HCT116 (cell line): ENCODE data around the gene RAI14. TPM values are rescaled to one million over a fixed set of nuclear protein-coding genes. Genes with fewer than 3 reads are reported as not detected.

Experiments
- ATAC-seq: fragments of 200-7000 bp; cut with Tn5 transposase; 2 replicates; pipeline ENCODE4 v1.9.1; 2020; ENCODE audit warnings: mild to moderate bottlenecking, moderate library complexity
- BruUV-seq: library from RNA; stranded (reverse); fragments of 400-500 nt; replicated peaks from 2 replicates; lab custom pipeline; 2021; lab: Mats Ljungman, UMichigan
- CTCF ChIA-PET: fragments of 300-600 bp; sonication (Branson Sonifier 250); formaldehyde crosslinking; loops from one replicate; lab custom pipeline; 2021; ENCODE audit warnings: antibody characterized with exemption; lab: Charles Lee
- POLR2A ChIA-PET: fragments of 300-600, 350-600 bp; sonication (Branson Sonifier 250); formaldehyde crosslinking; loops from one replicate; lab custom pipeline; 2021; ENCODE audit warnings: antibody characterized with exemption; lab: Charles Lee
- RAD21 ChIA-PET, 2 experiments: fragments of 300-600 bp; sonication (Branson Sonifier 250); formaldehyde crosslinking; loops; one replicate each; lab custom pipeline; 2023; ENCODE audit warnings: low total read pairs in 2 of 2; ENCODE audit not compliant: uncharacterized antibody in 2 of 2, unreplicated experiment in 2 of 2, low non-redundant PET in 1 of 2; lab: Charles Lee
- DNase-seq: peaks from one replicate; pipeline ENCODE4 v3.0.0-alpha.2; 2010; ENCODE audit warnings: low read depth, low spot score
- H2AFZ ChIP-seq: fragments of 200-600 bp; shearing (Covaris generic), sonication (generic); 2 replicates; pipeline ENCODE4 v1.6.1; 2017; ENCODE audit warnings: low read depth, mixed run types, mixed read lengths, antibody characterized with exemption, low read length; ENCODE audit not compliant: poor library complexity, severe bottlenecking
- H3K27ac ChIP-seq: 2 replicates; pipeline ENCODE4 v1.5.1; 2012; ENCODE audit warnings: low read depth, low read length
- H3K27me3 ChIP-seq: fragments of 200-600 bp; sonication (generic); 2 replicates; pipeline ENCODE4 v1.6.1; 2016; ENCODE audit warnings: mixed run types, low read length, mixed read lengths; ENCODE audit not compliant: insufficient read depth
- H3K36me3 ChIP-seq, 2 experiments: fragments of 200-500 bp in 1 of 2; fragments of 200-600 bp in 1 of 2; sonication (Bioruptor generic) in 1 of 2; sonication (generic) in 1 of 2; 2 replicates each; pipeline versions ENCODE4 v1.5.1 to v1.6.1; 2014 to 2016; ENCODE audit warnings: low read length in 2 of 2, inconsistent platforms in 1 of 2, mixed read lengths in 1 of 2, mixed run types in 1 of 2; ENCODE audit not compliant: insufficient read depth in 2 of 2, control insufficient read depth in 1 of 2
- H3K4me1 ChIP-seq, 2 experiments: fragments of 200-600 bp in 1 of 2; sonication (generic) in 1 of 2; 2 replicates each; pipeline versions ENCODE4 v1.5.1 to v1.6.1; 2012 to 2017; ENCODE audit warnings: low read length in 2 of 2, inconsistent platforms in 1 of 2, mild to moderate bottlenecking in 1 of 2, mixed read lengths in 1 of 2, mixed run types in 1 of 2, moderate library complexity in 1 of 2; ENCODE audit not compliant: insufficient read depth in 2 of 2, control insufficient read depth in 1 of 2
- H3K4me2 ChIP-seq: fragments of 200-600 bp; sonication (generic); 2 replicates; pipeline ENCODE4 v1.6.1; 2017; ENCODE audit warnings: mixed run types, low read length, mixed read lengths
- H3K4me3 ChIP-seq, 2 experiments: fragments of 200-600 bp in 1 of 2; sonication (generic) in 1 of 2; replicated peaks in 1 of 2; 2 replicates each; pipeline ENCODE4 v1.5.1; 2011 to 2016; ENCODE audit warnings: low read length in 2 of 2, control low read depth in 1 of 2, low read depth in 1 of 2, mild to moderate bottlenecking in 1 of 2, mixed read lengths in 1 of 2, mixed run types in 1 of 2
- H3K79me2 ChIP-seq: fragments of 200-600 bp; sonication (generic); 2 replicates; pipeline ENCODE4 v1.6.1; 2017; ENCODE audit warnings: mild to moderate bottlenecking, mixed run types, low read length, moderate library complexity, mixed read lengths; ENCODE audit not compliant: insufficient read depth
- H3K9ac ChIP-seq: fragments of 200-600 bp; sonication (generic); 2 replicates; pipeline ENCODE4 v1.6.1; 2016; ENCODE audit warnings: low read length, mixed read lengths
- H3K9me2 ChIP-seq: fragments of 200-600 bp; sonication (generic), shearing (Covaris generic); 2 replicates; pipeline ENCODE4 v1.6.1; 2017; ENCODE audit warnings: mixed run types, mild to moderate bottlenecking, moderate library complexity; ENCODE audit not compliant: insufficient read depth
- H3K9me3 ChIP-seq, 2 experiments: fragments of 200-500 bp in 1 of 2; fragments of 200-600 bp in 1 of 2; sonication (Bioruptor generic) in 1 of 2; sonication (generic) in 1 of 2; 2 replicates each; pipeline ENCODE4 v1.6.1; 2014 to 2017; ENCODE audit warnings: low read length in 2 of 2, mixed read lengths in 2 of 2, inconsistent platforms in 1 of 2, low read depth in 1 of 2, mild to moderate bottlenecking in 1 of 2, mixed run types in 1 of 2, moderate library complexity in 1 of 2; ENCODE audit not compliant: control insufficient read depth in 1 of 2, insufficient read depth in 1 of 2
- H4K20me1 ChIP-seq: fragments of 200-600 bp; sonication (generic), shearing (Covaris generic); 2 replicates; pipeline ENCODE4 v1.6.1; 2017; ENCODE audit warnings: mixed run types, mild to moderate bottlenecking, moderate library complexity; ENCODE audit not compliant: insufficient read depth
- CBX3 ChIP-seq: IDR thresholded peaks from 2 replicates; pipeline ENCODE4 v1.6.1; 2012; ENCODE audit warnings: low read depth
- EGR1 ChIP-seq: IDR thresholded peaks from 2 replicates; pipeline ENCODE4 v1.6.1; 2012; ENCODE audit warnings: low read depth
- ELF1 ChIP-seq: IDR thresholded peaks from 2 replicates; pipeline ENCODE4 v1.6.1; 2012; ENCODE audit warnings: low read depth, borderline replicate concordance
- FOSL1 ChIP-seq: IDR thresholded peaks from 2 replicates; pipeline ENCODE4 v1.6.1; 2012; ENCODE audit warnings: low read depth
- POLR2A ChIP-seq: IDR thresholded peaks from 2 replicates; pipeline ENCODE4 v1.7.0; 2011; ENCODE audit warnings: borderline replicate concordance; ENCODE audit not compliant: insufficient read depth, insufficient read length; ENCODE audit errors: extremely low read depth
- RAD21 ChIP-seq: IDR thresholded peaks from 2 replicates; pipeline ENCODE4 v1.6.1; 2012; ENCODE audit warnings: low read depth, mild to moderate bottlenecking
- REST ChIP-seq: IDR thresholded peaks from 2 replicates; pipeline ENCODE4 v1.6.1; 2012; ENCODE audit warnings: low read depth
- SP1 ChIP-seq: IDR thresholded peaks from 2 replicates; pipeline ENCODE4 v1.6.1; 2012; ENCODE audit warnings: low read depth
- SRF ChIP-seq: IDR thresholded peaks from 2 replicates; pipeline ENCODE4 v1.6.1; 2012; ENCODE audit warnings: low read depth
- ZBTB33 ChIP-seq: IDR thresholded peaks from 2 replicates; pipeline ENCODE4 v1.6.1; 2011; ENCODE audit warnings: mild to moderate bottlenecking, low read length, moderate library complexity; ENCODE audit not compliant: insufficient replicate concordance; ENCODE audit errors: extremely low read depth
- intact Hi-C: fragments of 100-400 bp; cut with micrococcal nuclease; formaldehyde crosslinking; loops from 2 replicates; pipeline ENCODE4 v1.10.0; 2022
- total RNA-seq: library from RNA; stranded (reverse); gene quantifications from one replicate; pipeline ENCODE4 v1.2.1, GENCODE V29; 2021; ENCODE audit not compliant: unreplicated experiment

Gene RAI14
- total RNA-seq, 1 experiment from 2014 or later = 47.9 TPM

GRCh38 chr5:34728236-34728635 lies 72.1 kb downstream of the RAI14 start:
- Histone ChIP-seq H3K36me3 (no peaks in the 10 kb centered on the region), H2AFZ (no peak overlapping the region), H3K4me2 (no peak overlapping the region), H3K79me2 (peaks cover 15% of the 10 kb centered on the region), H3K9me2 (no peaks in the 10 kb centered on the region), H3K27me3 (no peaks in the 10 kb centered on the region), H3K4me3 (no peak overlapping the region), H4K20me1 (no peaks in the 10 kb centered on the region), H3K4me1 (no peaks in the 10 kb centered on the region; a peak in 1 of 4 replicates), H3K9me3 (no peaks in the 10 kb centered on the region), H3K27ac (no peak overlapping the region), H3K9ac (no peak overlapping the region)
- intact Hi-C loops = no loop called here
- CTCF ChIA-PET = no interaction called here
- RAD21 ChIA-PET = no interaction called here
- no TSS peak for BruUV-seq
- POLR2A ChIA-PET = no interaction called here
- TF ChIP-seq SRF (no peak), CBX3 (no peak), EGR1 (no peak), ZBTB33 (no peak), SP1 (no peak), POLR2A (no peak), RAD21 (no peak), ELF1 (no peak), FOSL1 (no peak)
- ATAC-seq (no peak), DNase-seq (no peak)

GRCh38 chr5:34731435-34732232 lies 75.5 kb downstream of the RAI14 start:
- no TSS peak for BruUV-seq
- ATAC-seq (no peak), DNase-seq (no peak)
- Histone ChIP-seq H4K20me1 (no peaks in the 10 kb centered on the region), H3K36me3 (no peaks in the 10 kb centered on the region), H3K4me1 (peaks cover 13 to 19% of the 10 kb centered on the region in 2 experiments), H3K9me3 (no peaks in the 10 kb centered on the region), H2AFZ (no peak overlapping the region), H3K4me2 (no peak overlapping the region), H3K27me3 (no peaks in the 10 kb centered on the region), H3K9ac (no peak overlapping the region), H3K27ac (no peak overlapping the region), H3K79me2 (peaks cover 5% of the 10 kb centered on the region), H3K9me2 (no peaks in the 10 kb centered on the region), H3K4me3 (no peak overlapping the region)
- ChIA-PET RAD21 (no interaction called here), POLR2A (no interaction called here), CTCF (no interaction called here)
- intact Hi-C loops = no loop called here
- no peak for TF ChIP-seq REST
- no peak for TF ChIP-seq ZBTB33
